ENCODE measurements around the gene MS4A10. TPM values are rescaled to one million over a fixed set of nuclear protein-coding genes. Genes with fewer than 3 reads are reported as not detected.
A peak's percentile ranks its signal among the peaks of the same experiment; 100 is the strongest.

The MS4A10 gene
- total and polyA plus RNA-seq, 9 of the 15 experiments (the other 6 are each of a cell fraction or from before 2014, with no cell fraction given) = not detected

DNA sequence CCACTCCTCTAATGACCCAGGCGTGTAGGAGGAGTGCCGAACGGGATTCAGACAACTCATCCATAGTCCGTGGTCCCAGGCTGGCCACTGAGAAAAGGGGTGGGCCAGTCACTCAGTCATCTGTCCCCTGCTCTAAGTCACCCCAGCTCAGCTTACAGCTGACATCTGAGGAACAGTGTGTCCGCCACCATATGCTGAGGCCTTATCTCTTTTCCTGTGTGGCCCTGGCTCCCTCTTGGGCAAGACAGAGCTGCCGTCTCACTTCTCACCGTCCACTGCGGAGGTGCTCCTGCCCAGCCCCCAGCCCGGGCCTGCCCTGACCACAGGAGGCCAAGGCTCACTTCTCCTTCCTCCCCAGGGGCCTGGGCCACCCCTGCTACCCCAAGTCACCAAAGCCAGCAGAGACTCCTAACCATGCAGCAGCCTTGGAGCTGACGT is 63.6 kb downstream of the MS4A10 start (continued):
- no peak for TF ChIP-seq CUX1 (CRISPR knock-in tag; IDR thresholded peaks at IDR 0.05)
- TF ChIP-seq GTF2F1 (IDR thresholded peaks at IDR 0.05; ENCODE audit: low read depth, low read length) = no peak
- TF ChIP-seq, protein P1, sequence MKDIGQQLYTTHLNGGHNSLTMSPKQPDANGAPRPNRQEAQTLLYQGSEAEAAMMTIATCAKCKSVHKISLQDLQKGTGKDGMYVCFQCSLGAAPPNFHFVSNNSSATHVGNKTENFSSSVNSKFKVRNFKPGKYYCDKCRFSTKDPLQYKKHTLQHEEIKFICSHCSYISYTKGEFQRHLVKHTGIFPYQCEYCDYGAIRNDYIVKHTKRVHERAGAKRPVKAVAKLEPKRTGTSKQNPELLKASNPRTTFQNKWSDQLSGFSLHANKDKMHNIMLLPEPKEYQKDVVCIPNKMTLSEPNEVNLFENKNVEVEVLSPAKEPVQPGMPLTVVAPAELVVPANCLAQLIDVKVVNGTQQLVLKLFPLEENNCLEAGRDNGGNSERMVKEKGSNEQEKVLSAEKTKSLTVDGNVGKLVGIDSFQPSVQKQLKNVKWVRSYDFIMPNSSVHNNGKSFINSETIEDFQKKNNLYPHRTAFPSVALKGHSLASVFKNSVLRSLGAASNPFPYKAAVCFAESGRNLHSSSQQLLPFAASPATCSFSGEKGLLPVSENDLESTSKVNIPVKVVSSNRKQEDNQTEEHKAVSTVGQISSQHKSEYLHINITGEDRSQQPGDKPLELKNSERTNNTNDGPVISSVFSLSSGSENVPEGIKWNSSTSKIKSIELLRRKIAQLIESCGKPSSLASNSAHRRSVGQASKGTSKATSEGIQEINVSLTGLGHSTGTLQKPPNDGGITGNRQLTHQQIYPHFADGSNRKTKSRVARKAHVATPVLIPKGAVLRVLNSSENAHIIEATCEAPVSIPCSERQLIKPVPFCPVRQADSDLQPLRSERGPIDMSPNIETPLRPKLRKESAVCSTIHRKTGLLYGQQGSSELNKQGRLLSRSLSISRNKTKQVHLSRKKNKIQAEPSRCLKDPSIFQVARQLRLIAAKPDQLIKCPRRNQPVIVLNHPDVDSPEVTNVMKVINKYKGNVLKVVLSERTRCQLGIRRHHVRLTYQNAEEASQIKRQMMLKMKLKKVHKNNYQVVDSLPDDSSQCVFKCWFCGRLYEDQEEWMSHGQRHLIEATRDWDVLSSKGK (CRISPR knock-in tag; IDR thresholded peaks at IDR 0.05) = no peak
- TF ChIP-seq SLC30A9 (CRISPR knock-in tag; IDR thresholded peaks at IDR 0.05) = no peak
- TF ChIP-seq SIN3B (IDR thresholded peaks at IDR 0.05; ENCODE audit: low read depth) = no peak
- TF ChIP-seq ZSCAN29 (IDR thresholded peaks at IDR 0.05) = no peak
- TF ChIP-seq MXI1 (IDR thresholded peaks at IDR 0.05; ENCODE audit: low read depth, low read length) = no peak
- 0 out of 2 replicates have a peak, but pooled peaks have one; percentile 25 for TF ChIP-seq CEBPG (CRISPR knock-in tag; IDR thresholded peaks at IDR 0.05)
- TF ChIP-seq CEBPG (tag; conservative IDR thresholded peaks at IDR 0.05 in 1 of 2, IDR thresholded peaks at IDR 0.05 in 1 of 2) = peak; percentile 29 to 59; a peak in 2 of 4 replicates
- TF ChIP-seq, protein P2, sequence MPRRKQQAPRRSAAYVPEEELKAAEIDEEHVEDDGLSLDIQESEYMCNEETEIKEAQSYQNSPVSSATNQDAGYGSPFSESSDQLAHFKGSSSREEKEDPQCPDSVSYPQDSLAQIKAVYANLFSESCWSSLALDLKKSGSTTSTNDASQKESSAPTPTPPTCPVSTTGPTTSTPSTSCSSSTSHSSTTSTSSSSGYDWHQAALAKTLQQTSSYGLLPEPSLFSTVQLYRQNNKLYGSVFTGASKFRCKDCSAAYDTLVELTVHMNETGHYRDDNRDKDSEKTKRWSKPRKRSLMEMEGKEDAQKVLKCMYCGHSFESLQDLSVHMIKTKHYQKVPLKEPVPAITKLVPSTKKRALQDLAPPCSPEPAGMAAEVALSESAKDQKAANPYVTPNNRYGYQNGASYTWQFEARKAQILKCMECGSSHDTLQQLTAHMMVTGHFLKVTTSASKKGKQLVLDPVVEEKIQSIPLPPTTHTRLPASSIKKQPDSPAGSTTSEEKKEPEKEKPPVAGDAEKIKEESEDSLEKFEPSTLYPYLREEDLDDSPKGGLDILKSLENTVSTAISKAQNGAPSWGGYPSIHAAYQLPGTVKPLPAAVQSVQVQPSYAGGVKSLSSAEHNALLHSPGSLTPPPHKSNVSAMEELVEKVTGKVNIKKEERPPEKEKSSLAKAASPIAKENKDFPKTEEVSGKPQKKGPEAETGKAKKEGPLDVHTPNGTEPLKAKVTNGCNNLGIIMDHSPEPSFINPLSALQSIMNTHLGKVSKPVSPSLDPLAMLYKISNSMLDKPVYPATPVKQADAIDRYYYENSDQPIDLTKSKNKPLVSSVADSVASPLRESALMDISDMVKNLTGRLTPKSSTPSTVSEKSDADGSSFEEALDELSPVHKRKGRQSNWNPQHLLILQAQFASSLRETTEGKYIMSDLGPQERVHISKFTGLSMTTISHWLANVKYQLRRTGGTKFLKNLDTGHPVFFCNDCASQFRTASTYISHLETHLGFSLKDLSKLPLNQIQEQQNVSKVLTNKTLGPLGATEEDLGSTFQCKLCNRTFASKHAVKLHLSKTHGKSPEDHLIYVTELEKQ (CRISPR knock-in tag; IDR thresholded peaks at IDR 0.05) = no peak
- no peak for TF ChIP-seq ATF1 (CRISPR knock-in tag; IDR thresholded peaks at IDR 0.05)
- 0 out of 2 replicates have a peak, but pooled peaks have one; percentile 31 for TF ChIP-seq ATF1 (tag; IDR thresholded peaks at IDR 0.05)
- TF ChIP-seq PML (IDR thresholded peaks at IDR 0.05; ENCODE audit: low read length) = no peak
